PC-3 (cell line): ENCODE results near the gene RFTN1. TPM values are rescaled to one million over a fixed set of nuclear protein-coding genes. Genes with fewer than 3 reads are reported as not detected.
"Not testable (repeated sequence)": the region's sequence is repeated elsewhere in the genome, so short reads cannot be mapped to it uniquely, and the experiment has no call there.

Experiments
- ATAC-seq: fragments of 200-7000 bp; cut with Tn5 transposase; 2 replicates; pipeline ENCODE4 v1.9.1; 2020; ENCODE audit warnings: mild to moderate bottlenecking, moderate library complexity
- BruUV-seq: library from RNA; stranded (reverse); fragments of 400-500 nt; replicated peaks from 2 replicates; lab custom pipeline; 2021; lab: Mats Ljungman, UMichigan
- CTCF ChIA-PET: fragments of 300-600 bp; sonication (Branson Sonifier 250); formaldehyde crosslinking; loops from one replicate; lab custom pipeline; 2022; ENCODE audit warnings: antibody characterized with exemption; lab: Charles Lee
- POLR2A ChIA-PET: fragments of 300-600 bp; sonication (Branson Sonifier 250); formaldehyde crosslinking; loops from one replicate; lab custom pipeline; 2022; ENCODE audit warnings: antibody characterized with exemption; ENCODE audit not compliant: unreplicated experiment; lab: Charles Lee
- DNase-seq: peaks from one replicate; pipeline ENCODE4 v3.0.0-alpha.2; 2015
- H2AFZ ChIP-seq: fragments of 300-600 bp; sonication (generic); 2 replicates; pipeline ENCODE4 v1.6.0; 2016; ENCODE audit warnings: antibody characterized with exemption, low read length
- H3F3A ChIP-seq: fragments of 300-600 bp; sonication (generic); one replicate; pipeline ENCODE4 v1.6.0; 2017; ENCODE audit warnings: antibody characterized with exemption, low read length, control low read depth, mild to moderate bottlenecking; ENCODE audit not compliant: unreplicated experiment
- H3K27ac ChIP-seq: fragments of 300-600 bp; sonication (generic); 2 replicates; pipeline ENCODE4 v1.5.1; 2016; ENCODE audit warnings: mild to moderate bottlenecking, low read length
- H3K27me3 ChIP-seq: fragments of 300-600 bp; sonication (generic); 2 replicates; pipeline ENCODE4 v1.6.1; 2016; ENCODE audit warnings: low read length, mixed read lengths
- H3K36me3 ChIP-seq: fragments of 300-600 bp; sonication (generic); 2 replicates; pipeline ENCODE4 v1.6.1; 2016; ENCODE audit warnings: low read depth, mixed run types, low read length, mixed read lengths
- H3K4me1 ChIP-seq: fragments of 300-600 bp; sonication (generic); 2 replicates; pipeline ENCODE4 v1.5.1; 2016; ENCODE audit warnings: low read length; ENCODE audit not compliant: insufficient read depth
- H3K4me2 ChIP-seq: fragments of 300-600 bp; sonication (generic); 2 replicates; pipeline ENCODE4 v1.6.0; 2016; ENCODE audit warnings: low read length
- H3K4me3 ChIP-seq: fragments of 300-600 bp; sonication (generic); 2 replicates; pipeline ENCODE4 v1.5.1; 2016; ENCODE audit warnings: mild to moderate bottlenecking, low read length, mixed read lengths
- H3K79me2 ChIP-seq: fragments of 300-600 bp; sonication (generic); 2 replicates; pipeline ENCODE4 v1.6.1; 2017; ENCODE audit warnings: low read length, mixed read lengths
- H3K9ac ChIP-seq: fragments of 300-600 bp; sonication (generic); 2 replicates; pipeline ENCODE4 v1.6.0; 2016; ENCODE audit warnings: mild to moderate bottlenecking, low read length
- H3K9me2 ChIP-seq: fragments of 300-600 bp; sonication (generic); replicated peaks from 2 replicates; pipeline ENCODE4 v1.6.1; 2016; ENCODE audit warnings: mixed run types, low read length, mixed read lengths
- H3K9me3 ChIP-seq: fragments of 300-600 bp; sonication (generic); 2 replicates; pipeline ENCODE4 v1.6.1; 2016; ENCODE audit warnings: low read length, mixed read lengths
- H4K20me1 ChIP-seq: fragments of 300-600 bp; sonication (generic); 2 replicates; pipeline ENCODE4 v1.6.1; 2016; ENCODE audit warnings: low read length, mixed read lengths
- EZH2 ChIP-seq: fragments of 300-600 bp; sonication (generic); IDR thresholded peaks from one replicate; pipeline ENCODE4 v1.6.1; 2017; ENCODE audit warnings: antibody characterized with exemption, mild to moderate bottlenecking, low read length; ENCODE audit not compliant: unreplicated experiment
- EZH2phosphoT487 ChIP-seq: fragments of 300-600 bp; sonication (generic); IDR thresholded peaks from 2 replicates; pipeline ENCODE4 v1.6.1; 2018; ENCODE audit warnings: mild to moderate bottlenecking, antibody characterized with exemption, low read length, borderline replicate concordance
- intact Hi-C: fragments of 100-400 bp; cut with micrococcal nuclease; formaldehyde crosslinking; loops from 2 replicates; pipeline ENCODE4 v1.9.0; 2023
- total RNA-seq: library from RNA; depleted of rRNA; stranded (reverse); fragments of >200 nt; gene quantifications from 2 replicates; pipeline ENCODE4 v1.2.3, GENCODE V29; 2014
- TF ChIP-seq, protein P1 (sequence below): fragments of 300-600 bp; sonication (generic); conservative IDR thresholded peaks from 2 replicates; pipeline ENCODE4 v1.5.1; 2017; ENCODE audit warnings: antibody characterized with exemption, low read depth, mild to moderate bottlenecking, low read length

RFTN1 gene
- total RNA-seq, 1 experiment from 2014 or later, result 9.7 TPM

DNA sequence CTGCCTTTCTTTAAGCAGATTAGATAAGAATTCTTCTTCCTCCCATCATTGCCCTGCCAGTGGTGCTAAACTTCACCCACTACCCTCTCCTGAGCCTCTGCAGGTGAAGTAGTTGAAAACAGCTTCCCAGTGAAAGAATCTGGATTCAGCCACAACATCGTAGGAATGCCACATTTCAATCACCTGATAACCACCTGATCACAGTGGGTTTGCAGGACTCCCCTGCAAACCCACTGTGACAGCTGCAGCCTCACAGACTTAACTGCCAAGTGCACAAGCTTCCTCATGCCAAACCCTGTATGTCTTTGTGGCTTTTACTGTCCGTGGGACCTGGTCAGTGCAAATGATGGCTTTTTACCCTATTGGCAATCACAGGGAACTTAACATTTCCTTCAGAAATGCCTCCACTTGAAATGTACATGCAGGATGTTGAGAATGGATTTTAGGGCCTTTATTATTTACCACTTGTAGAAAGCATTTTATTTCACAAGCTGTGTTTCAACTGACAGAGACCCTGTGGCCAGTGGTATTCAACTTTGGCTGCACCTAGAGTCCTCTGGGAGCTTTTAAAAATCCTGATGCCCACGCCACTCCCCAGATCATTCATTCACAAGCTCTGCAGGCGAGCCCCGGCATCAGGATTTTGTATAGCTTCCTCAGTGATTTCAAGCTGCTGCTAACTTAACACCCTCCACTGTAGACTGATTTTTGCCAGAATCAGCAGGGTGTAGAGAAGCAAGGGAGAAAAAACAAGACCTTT, 199.4 kb downstream of the RFTN1 start:
- no peak overlapping the region for H3K4me3 ChIP-seq
- H2AFZ ChIP-seq, result no peak overlapping the region
- H3K79me2 ChIP-seq, result no peaks in the 10 kb centered on the region
- intact Hi-C loops, result no loop called here
- H3K27me3 ChIP-seq, result no peaks in the 10 kb centered on the region
- no peaks in the 10 kb centered on the region for H3K9me3 ChIP-seq
- H3K36me3 ChIP-seq, result peaks cover 2% of the 10 kb centered on the region; the same call in 1 of the 2 replicates
- H3K27ac ChIP-seq, result no peak overlapping the region
- H3K4me2 ChIP-seq, result no peak overlapping the region
- no peak for TF ChIP-seq EZH2phosphoT487
- TF ChIP-seq, protein P1, sequence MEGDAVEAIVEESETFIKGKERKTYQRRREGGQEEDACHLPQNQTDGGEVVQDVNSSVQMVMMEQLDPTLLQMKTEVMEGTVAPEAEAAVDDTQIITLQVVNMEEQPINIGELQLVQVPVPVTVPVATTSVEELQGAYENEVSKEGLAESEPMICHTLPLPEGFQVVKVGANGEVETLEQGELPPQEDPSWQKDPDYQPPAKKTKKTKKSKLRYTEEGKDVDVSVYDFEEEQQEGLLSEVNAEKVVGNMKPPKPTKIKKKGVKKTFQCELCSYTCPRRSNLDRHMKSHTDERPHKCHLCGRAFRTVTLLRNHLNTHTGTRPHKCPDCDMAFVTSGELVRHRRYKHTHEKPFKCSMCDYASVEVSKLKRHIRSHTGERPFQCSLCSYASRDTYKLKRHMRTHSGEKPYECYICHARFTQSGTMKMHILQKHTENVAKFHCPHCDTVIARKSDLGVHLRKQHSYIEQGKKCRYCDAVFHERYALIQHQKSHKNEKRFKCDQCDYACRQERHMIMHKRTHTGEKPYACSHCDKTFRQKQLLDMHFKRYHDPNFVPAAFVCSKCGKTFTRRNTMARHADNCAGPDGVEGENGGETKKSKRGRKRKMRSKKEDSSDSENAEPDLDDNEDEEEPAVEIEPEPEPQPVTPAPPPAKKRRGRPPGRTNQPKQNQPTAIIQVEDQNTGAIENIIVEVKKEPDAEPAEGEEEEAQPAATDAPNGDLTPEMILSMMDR, result no peak
- TF ChIP-seq EZH2, result no peak
- no peaks in the 10 kb centered on the region for H3K9me2 ChIP-seq
- ATAC-seq, result no peak
- H3K4me1 ChIP-seq, result peaks cover 8% of the 10 kb centered on the region
- CTCF ChIA-PET, result no interaction called here
- POLR2A ChIA-PET, result no interaction called here
- no peaks in the 10 kb centered on the region for H3F3A ChIP-seq
- H3K9ac ChIP-seq, result no peak overlapping the region
- BruUV-seq, result no TSS peak
- DNase-seq, result no peak
- H4K20me1 ChIP-seq, result no peaks in the 10 kb centered on the region

DNA sequence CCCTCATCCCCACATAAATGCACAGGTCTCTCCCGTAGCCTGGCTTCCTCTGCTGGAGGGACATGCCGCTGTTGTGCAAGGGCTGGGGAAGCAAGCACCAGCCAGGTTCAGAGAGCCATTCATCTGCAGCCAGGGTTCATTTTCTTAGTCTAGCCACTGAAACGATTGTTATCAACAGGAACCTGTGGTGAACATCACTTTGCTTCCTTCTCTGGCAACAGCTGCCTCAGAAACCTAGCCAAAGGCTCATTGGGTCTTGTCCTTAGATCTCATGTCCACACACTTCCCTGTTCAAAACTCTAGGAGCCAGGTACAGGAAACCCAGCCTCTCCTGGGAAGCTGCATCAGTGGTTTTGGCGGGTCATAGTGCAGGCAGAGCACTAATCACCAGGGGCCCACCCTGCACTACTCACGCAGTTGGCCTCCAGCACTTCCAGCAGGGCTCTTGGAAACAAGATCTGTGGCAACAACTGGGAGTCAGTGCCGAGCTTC, 201.5 kb downstream of the RFTN1 start:
- POLR2A ChIA-PET, result no interaction called here
- no peak overlapping the region for H3K9ac ChIP-seq
- H3K27ac ChIP-seq, result no peak overlapping the region
- H3K79me2 ChIP-seq, result no peaks in the 10 kb centered on the region
- intact Hi-C loops, result no loop called here
- TF ChIP-seq, protein P1, result no peak
- no peak for TF ChIP-seq EZH2phosphoT487
- TF ChIP-seq EZH2, result no peak
- no peaks in the 10 kb centered on the region for H3K9me2 ChIP-seq
- no TSS peak for BruUV-seq
- H3F3A ChIP-seq, result no peaks in the 10 kb centered on the region
- no peaks in the 10 kb centered on the region for H3K27me3 ChIP-seq
- no peaks in the 10 kb centered on the region for H4K20me1 ChIP-seq
- no peak overlapping the region for H2AFZ ChIP-seq
- ATAC-seq, result no peak
- peaks cover 2% of the 10 kb centered on the region; the same call in 1 of the 2 replicates for H3K36me3 ChIP-seq
- H3K4me3 ChIP-seq, result no peak overlapping the region
- no peak for DNase-seq
- no peaks in the 10 kb centered on the region for H3K9me3 ChIP-seq
- CTCF ChIA-PET, result no interaction called here
- peaks cover 8% of the 10 kb centered on the region for H3K4me1 ChIP-seq
- H3K4me2 ChIP-seq, result no peak overlapping the region

DNA sequence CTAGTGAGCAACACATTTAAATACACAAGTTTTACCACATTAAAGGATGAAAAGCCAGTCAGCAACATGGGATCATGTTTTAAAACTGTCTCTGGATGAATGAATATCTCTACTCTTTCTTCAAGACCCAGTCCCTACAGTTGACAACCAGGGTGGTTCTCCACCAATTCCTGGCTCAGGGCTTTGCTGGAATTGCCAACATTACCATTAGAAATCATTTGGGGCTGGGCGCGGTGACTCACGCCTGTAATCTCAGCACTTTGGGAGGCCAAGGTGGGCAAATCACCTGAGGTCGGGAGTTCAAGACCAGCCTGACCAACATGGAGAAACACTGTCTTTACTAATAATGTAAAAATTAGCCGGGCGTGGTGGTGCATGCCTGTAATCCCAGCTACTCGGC, 203.0 kb downstream of the RFTN1 start:
- H3K27me3 ChIP-seq, BruUV-seq, H3K9ac ChIP-seq: not testable (repeated sequence)

More for the DNA sequence above, 203.0 kb downstream of the RFTN1 start:
- DNase-seq, H3K36me3 ChIP-seq, ATAC-seq, H3K27ac ChIP-seq, H3K4me2 ChIP-seq, intact Hi-C loops, H3K9me3 ChIP-seq, H3K9me2 ChIP-seq, H2AFZ ChIP-seq, H3K4me1 ChIP-seq, H3K4me3 ChIP-seq, POLR2A ChIA-PET, H3K79me2 ChIP-seq, CTCF ChIA-PET, H3F3A ChIP-seq, H4K20me1 ChIP-seq: not testable (repeated sequence)
